HG03378 (cell line): ENCODE measurements around the gene MRPS11.
"Not testable (repeated sequence)": the region's sequence is repeated elsewhere in the genome, so short reads cannot be mapped to it uniquely, and the experiment has no call there.

ENCODE experiments used
- ATAC-seq: cut with Tn5 transposase; IDR thresholded peaks from one replicate; pipeline ENCODE4 v1.9.1; 2021; ENCODE audit warnings: mild to moderate bottlenecking, moderate library complexity; ENCODE audit not compliant: unreplicated experiment

MRPS11 gene

GRCh38 chr15:88487796-88488523 lies 20.5 kb downstream of the MRPS11 start:
- no peak for ATAC-seq

- no peak for ATAC-seq
Measured at GRCh38 chr15:88489321-88489720, 21.8 kb downstream of the MRPS11 start.

GRCh38 chr15:88490036-88490435 lies 22.5 kb downstream of the MRPS11 start:
- no peak for ATAC-seq

- no peak for ATAC-seq
Measured at GRCh38 chr15:88491158-88491557, 23.6 kb downstream of the MRPS11 start.

GRCh38 chr15:88493844-88494243 lies 26.3 kb downstream of the MRPS11 start:
- no peak for ATAC-seq

GRCh38 chr15:88497109-88497765 lies 29.7 kb downstream of the MRPS11 start:
- no peak for ATAC-seq

GRCh38 chr15:88498996-88499395 lies 31.5 kb downstream of the MRPS11 start:
- ATAC-seq = no peak

GRCh38 chr15:88504445-88504844 lies 36.9 kb downstream of the MRPS11 start:
- no peak for ATAC-seq

GRCh38 chr15:88505721-88506120 lies 38.2 kb downstream of the MRPS11 start:
- no peak for ATAC-seq

GRCh38 chr15:88506628-88507027 lies 39.1 kb downstream of the MRPS11 start:
- ATAC-seq = no peak

- ATAC-seq = peak; percentile 53
Measured at GRCh38 chr15:88509321-88509720, 41.8 kb downstream of the MRPS11 start.

- ATAC-seq = peak; percentile 42
Measured at GRCh38 chr15:88509964-88510363, 42.5 kb downstream of the MRPS11 start.

GRCh38 chr15:88511161-88511560 lies 43.7 kb downstream of the MRPS11 start:
- no peak for ATAC-seq

- no peak for ATAC-seq
Measured at GRCh38 chr15:88512078-88512477, 44.6 kb downstream of the MRPS11 start.

- no peak for ATAC-seq
Measured at GRCh38 chr15:88512601-88513000, 45.1 kb downstream of the MRPS11 start.

- no peak for ATAC-seq
Measured at GRCh38 chr15:88513195-88513594, 45.7 kb downstream of the MRPS11 start.

- no peak for ATAC-seq
Measured at GRCh38 chr15:88518903-88519302, 51.4 kb downstream of the MRPS11 start.

GRCh38 chr15:88524094-88524493 lies 56.6 kb downstream of the MRPS11 start:
- ATAC-seq = not testable (repeated sequence)

GRCh38 chr15:88525418-88525817 lies 57.9 kb downstream of the MRPS11 start:
- no peak for ATAC-seq

GRCh38 chr15:88526247-88526879 lies 58.9 kb downstream of the MRPS11 start:
- ATAC-seq = no peak

GRCh38 chr15:88529021-88529630 lies 61.6 kb downstream of the MRPS11 start:
- ATAC-seq = no peak
